ENCODE data around the gene DUSP16.

GRCh38 chr12:12560587-12561370, 1.9 kb downstream of the DUSP16 start:
- TF ChIP-seq EZH2 (IDR thresholded peaks at IDR 0.05; ENCODE audit: low read length, unreplicated experiment) (no peak), CTCF (conservative IDR thresholded peaks at IDR 0.05; ENCODE audit: low read depth, low read length) (peak; percentile 14; the same call in 1 of the 2 replicates)

Measured in PC-3 (cell line).